HT-29 (cell line): ENCODE results near the gene PSD4. TPM values are rescaled to one million over a fixed set of nuclear protein-coding genes. Genes with fewer than 3 reads are reported as not detected.
A peak's percentile ranks its signal among the peaks of the same experiment; 100 is the strongest.

Experiments used
- DNase-seq: peaks from one replicate; pipeline ENCODE4 v3.0.0-alpha.2; 2015; ENCODE audit warnings: low spot score
- total RNA-seq: library from RNA; depleted of rRNA; stranded (reverse); fragments of >200 nt; shearing (Covaris generic); gene quantifications from 2 replicates; pipeline ENCODE4 v1.2.3, GENCODE V29; 2014

The PSD4 gene
- total RNA-seq, 1 experiment from 2014 or later, result 85.5 TPM

GRCh38 chr2:113203901-113204519 is 30.2 kb downstream of the PSD4 start:
- peak; percentile 95 for DNase-seq

GRCh38 chr2:113206251-113206650 is 32.5 kb downstream of the PSD4 start:
- no peak for DNase-seq

- DNase-seq, result no peak
These were observed 33.2 kb downstream of the PSD4 start for GRCh38 chr2:113207021-113207420.

- no peak for DNase-seq
These were observed 34.6 kb downstream of the PSD4 start for GRCh38 chr2:113208396-113208795.

GRCh38 chr2:113209011-113209645 is 35.4 kb downstream of the PSD4 start:
- peak; percentile 69 for DNase-seq

GRCh38 chr2:113209646-113210171 is 35.9 kb downstream of the PSD4 start:
- no peak for DNase-seq

GRCh38 chr2:113211226-113212105 is 37.7 kb downstream of the PSD4 start:
- DNase-seq, result no peak

- no peak for DNase-seq
These were observed 38.7 kb downstream of the PSD4 start for GRCh38 chr2:113212245-113213060.

GRCh38 chr2:113213061-113213930 is 39.5 kb downstream of the PSD4 start:
- no peak for DNase-seq

GRCh38 chr2:113214141-113214540 is 40.4 kb downstream of the PSD4 start:
- no peak for DNase-seq

- no peak for DNase-seq
These were observed 41.3 kb downstream of the PSD4 start for GRCh38 chr2:113215056-113215455.

GRCh38 chr2:113216321-113216720 is 42.5 kb downstream of the PSD4 start:
- DNase-seq, result no peak

GRCh38 chr2:113216891-113217454 is 43.2 kb downstream of the PSD4 start:
- DNase-seq, result no peak

GRCh38 chr2:113217455-113218282 is 43.9 kb downstream of the PSD4 start:
- DNase-seq, result peak; percentile 82

GRCh38 chr2:113218283-113219091 is 44.7 kb downstream of the PSD4 start:
- DNase-seq, result peak; percentile 99

GRCh38 chr2:113219092-113219441 is 45.3 kb downstream of the PSD4 start:
- no peak for DNase-seq

- DNase-seq, result no peak
These were observed 45.7 kb downstream of the PSD4 start for GRCh38 chr2:113219525-113219888.

- DNase-seq, result peak; percentile 76
These were observed 46.3 kb downstream of the PSD4 start for GRCh38 chr2:113219889-113220641.
